ENCODE results near the gene TBC1D5. TPM values are rescaled to one million over a fixed set of nuclear protein-coding genes. Genes with fewer than 3 reads are reported as not detected.

The TBC1D5 gene
- total RNA-seq, 1 donor from 2014 or later = 55.6 TPM

DNA sequence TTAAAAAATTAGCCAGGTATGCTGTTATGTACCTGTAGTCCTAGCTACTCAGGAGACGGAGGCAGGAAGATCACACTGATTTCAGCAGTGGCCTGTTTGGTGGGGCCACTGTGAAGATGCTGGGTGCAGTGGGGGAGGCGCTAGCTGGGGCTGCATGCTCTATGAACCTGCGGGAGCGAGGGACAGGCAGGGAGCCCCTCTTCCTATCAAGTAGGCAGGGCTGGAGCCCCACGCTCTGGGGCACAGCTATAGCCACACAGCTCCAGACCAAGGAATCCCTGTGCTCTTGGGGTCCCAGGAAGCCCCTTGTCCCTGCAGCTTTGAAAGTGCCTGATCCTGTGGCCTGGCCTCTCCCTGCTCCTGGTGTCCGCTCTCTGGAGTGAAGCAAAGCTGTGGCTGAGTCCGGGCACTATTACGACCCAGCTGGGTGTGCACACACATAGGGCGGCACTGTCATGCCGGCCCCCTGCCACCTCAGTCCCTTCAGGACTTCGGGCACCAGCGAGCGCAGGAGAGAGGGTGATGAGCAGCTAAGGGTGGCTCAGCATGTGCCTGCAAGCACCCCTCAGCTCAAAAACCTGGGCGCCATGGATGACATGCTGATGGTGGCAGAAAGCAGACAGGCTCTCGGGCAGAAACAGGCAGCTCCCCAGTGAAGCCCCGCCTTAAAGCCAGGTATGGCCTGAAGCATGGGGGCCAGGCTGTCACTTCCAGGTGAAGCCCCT lies 262.6 kb downstream of the TBC1D5 start:
- H3K4me1 Mint-ChIP-seq (ENCODE audit: low read depth) = no peaks in the 10 kb centered on the region
- H3K27me3 Mint-ChIP-seq = no peaks in the 10 kb centered on the region
- H3K27ac Mint-ChIP-seq = no peak overlapping the region
- no peak overlapping the region for H3K4me3 Mint-ChIP-seq (ENCODE audit: low read depth)
- TF ChIP-seq CTCF (IDR thresholded peaks at IDR 0.05; ENCODE audit: unreplicated experiment) = no peak
- no peaks in the 10 kb centered on the region for H3K9me3 Mint-ChIP-seq (ENCODE audit: low read depth)
- H3K36me3 Mint-ChIP-seq (ENCODE audit: insufficient read depth) = no peaks in the 10 kb centered on the region
- no peak for DNase-seq (ENCODE audit: low spot score, unreplicated experiment)

GRCh38 chr3:17478673-17479072 lies 263.8 kb downstream of the TBC1D5 start:
- DNase-seq (ENCODE audit: low spot score, unreplicated experiment) = no peak
- no peak overlapping the region for H3K27ac Mint-ChIP-seq
- H3K9me3 Mint-ChIP-seq (ENCODE audit: low read depth) = no peaks in the 10 kb centered on the region
- no peak overlapping the region for H3K4me3 Mint-ChIP-seq (ENCODE audit: low read depth)
- H3K36me3 Mint-ChIP-seq (ENCODE audit: insufficient read depth) = no peaks in the 10 kb centered on the region
- no peaks in the 10 kb centered on the region for H3K4me1 Mint-ChIP-seq (ENCODE audit: low read depth)
- H3K27me3 Mint-ChIP-seq = no peaks in the 10 kb centered on the region
- no peak for TF ChIP-seq CTCF (IDR thresholded peaks at IDR 0.05; ENCODE audit: unreplicated experiment)

GRCh38 chr3:17473761-17474160 lies 268.7 kb downstream of the TBC1D5 start:
- Mint-ChIP-seq H3K27me3 (no peaks in the 10 kb centered on the region), H3K27ac (no peak overlapping the region), H3K4me1 (ENCODE audit: low read depth) (no peaks in the 10 kb centered on the region), H3K4me3 (ENCODE audit: low read depth) (no peak overlapping the region), H3K36me3 (ENCODE audit: insufficient read depth) (peaks cover 2% of the 10 kb centered on the region), H3K9me3 (ENCODE audit: low read depth) (no peaks in the 10 kb centered on the region)
- no peak for TF ChIP-seq CTCF (IDR thresholded peaks at IDR 0.05; ENCODE audit: unreplicated experiment)
- no peak for DNase-seq (ENCODE audit: low spot score, unreplicated experiment)

- H3K27ac Mint-ChIP-seq = no peak overlapping the region
- no peaks in the 10 kb centered on the region for H3K9me3 Mint-ChIP-seq (ENCODE audit: low read depth)
- no peaks in the 10 kb centered on the region for H3K27me3 Mint-ChIP-seq
- H3K4me1 Mint-ChIP-seq (ENCODE audit: low read depth) = no peaks in the 10 kb centered on the region
- H3K4me3 Mint-ChIP-seq (ENCODE audit: low read depth) = no peak overlapping the region
- no peak for TF ChIP-seq CTCF (IDR thresholded peaks at IDR 0.05; ENCODE audit: unreplicated experiment)
- peaks cover 2% of the 10 kb centered on the region for H3K36me3 Mint-ChIP-seq (ENCODE audit: insufficient read depth)
- DNase-seq (ENCODE audit: low spot score, unreplicated experiment) = no peak
Measured at GRCh38 chr3:17469954-17470353, 272.5 kb downstream of the TBC1D5 start.

GRCh38 chr3:17469520-17469919 lies 272.9 kb downstream of the TBC1D5 start:
- Mint-ChIP-seq H3K27ac (no peak overlapping the region), H3K4me3 (ENCODE audit: low read depth) (no peak overlapping the region), H3K36me3 (ENCODE audit: insufficient read depth) (peaks cover 2% of the 10 kb centered on the region), H3K9me3 (ENCODE audit: low read depth) (no peaks in the 10 kb centered on the region), H3K4me1 (ENCODE audit: low read depth) (no peaks in the 10 kb centered on the region), H3K27me3 (no peaks in the 10 kb centered on the region)
- no peak for DNase-seq (ENCODE audit: low spot score, unreplicated experiment)
- no peak for TF ChIP-seq CTCF (IDR thresholded peaks at IDR 0.05; ENCODE audit: unreplicated experiment)
